Panc1 (cell line): ENCODE data around the gene SYT1. TPM values are rescaled to one million over a fixed set of nuclear protein-coding genes. Genes with fewer than 3 reads are reported as not detected.

Source experiments
- ATAC-seq: fragments of 200-7000 bp; cut with Tn5 transposase; 2 replicates; pipeline ENCODE4 v1.9.1; 2020; ENCODE audit warnings: mild to moderate bottlenecking, moderate library complexity
- Bru-seq: library from RNA; stranded (reverse); fragments of 400-500 nt; gene quantifications from one replicate; lab custom pipeline; 2021; lab: Mats Ljungman, UMichigan
- BruChase-seq, 2 experiments: library from RNA; stranded (reverse); fragments of 400-500 nt; gene quantifications; one replicate each; lab custom pipeline; 2021; lab: Mats Ljungman, UMichigan
- BruUV-seq: library from RNA; stranded (reverse); fragments of 400-500 nt; replicated peaks from 2 replicates; lab custom pipeline; 2021; lab: Mats Ljungman, UMichigan
- CTCF ChIA-PET: fragments of 300-600 bp; sonication (Branson Sonifier 250); formaldehyde crosslinking; loops from one replicate; lab custom pipeline; 2022; ENCODE audit warnings: antibody characterized with exemption; lab: Charles Lee
- POLR2A ChIA-PET: fragments of 300-600 bp; sonication (Branson Sonifier 250); formaldehyde crosslinking; loops from one replicate; lab custom pipeline; 2022; ENCODE audit warnings: antibody characterized with exemption; lab: Charles Lee
- DNase-seq: peaks from one replicate; pipeline ENCODE4 v3.0.0-alpha.2; 2010; ENCODE audit warnings: low read depth, low spot score
- H3K27ac ChIP-seq: 2 replicates; pipeline ENCODE4 v1.5.1; 2011; ENCODE audit warnings: mild to moderate bottlenecking, low read length, inconsistent platforms
- H3K27me3 ChIP-seq: fragments of 200-500 bp; sonication (Bioruptor generic); 2 replicates; pipeline ENCODE4 v1.6.0; 2014; ENCODE audit warnings: low read length, inconsistent platforms; ENCODE audit not compliant: control insufficient read depth, insufficient read depth
- H3K36me3 ChIP-seq: fragments of 200-500 bp; sonication (Bioruptor generic); 2 replicates; pipeline ENCODE4 v1.5.1; 2014; ENCODE audit warnings: inconsistent platforms, mild to moderate bottlenecking, low read length, moderate library complexity; ENCODE audit not compliant: control insufficient read depth, insufficient read depth
- H3K4me1 ChIP-seq: 2 replicates; pipeline ENCODE4 v1.5.1; 2011; ENCODE audit warnings: inconsistent platforms, mild to moderate bottlenecking, low read length, moderate library complexity; ENCODE audit not compliant: control insufficient read depth, insufficient read depth
- H3K4me3 ChIP-seq, 2 experiments: 2 replicates each; pipeline ENCODE4 v1.5.1; 2011 to 2012; ENCODE audit warnings: low read depth in 2 of 2, low read length in 2 of 2, mild to moderate bottlenecking in 2 of 2, inconsistent platforms in 1 of 2, moderate library complexity in 1 of 2
- H3K9me3 ChIP-seq: fragments of 200-500 bp; sonication (Bioruptor generic); 2 replicates; pipeline ENCODE4 v1.5.1; 2014; ENCODE audit warnings: low read depth, mild to moderate bottlenecking, inconsistent platforms, low read length, moderate library complexity; ENCODE audit not compliant: control insufficient read depth, insufficient read depth
- CTCF ChIP-seq: fragments of 450-650 bp; IDR thresholded peaks from 2 replicates; pipeline ENCODE4 v1.5.1; 2017; ENCODE audit warnings: mild to moderate bottlenecking
- POLR2AphosphoS5 ChIP-seq: IDR thresholded peaks from 2 replicates; pipeline ENCODE4 v1.6.1; 2012; ENCODE audit warnings: mild to moderate bottlenecking, low read depth, low read length, moderate library complexity
- REST ChIP-seq, 2 experiments: IDR thresholded peaks; 2 replicates each; pipeline ENCODE4 v1.6.1; 2011 to 2012; ENCODE audit warnings: low read depth in 2 of 2, control low read depth in 1 of 2, low read length in 1 of 2, mild to moderate bottlenecking in 1 of 2, moderate library complexity in 1 of 2; ENCODE audit not compliant: insufficient read depth in 1 of 2
- SIN3A ChIP-seq: IDR thresholded peaks from 2 replicates; pipeline ENCODE4 v1.6.1; 2012; ENCODE audit warnings: low read depth, mild to moderate bottlenecking, low read length, moderate library complexity, borderline replicate concordance; ENCODE audit not compliant: insufficient read depth
- TCF7L2 ChIP-seq: IDR thresholded peaks from 2 replicates; pipeline ENCODE4 v1.6.1; 2011; ENCODE audit warnings: mild to moderate bottlenecking, low read depth, low read length, inconsistent platforms
- in situ Hi-C: cut with HindIII; loops from 2 replicates; pipeline ENCODE4 v1.10.0; 2016; ENCODE audit warnings: low sequenced_read_pairs, low pct_unique_long_range_greater_than_20kb
- intact Hi-C: fragments of 100-400 bp; cut with micrococcal nuclease; formaldehyde crosslinking; loops from one replicate; pipeline ENCODE4 v1.10.0; 2022; ENCODE audit not compliant: unreplicated experiment
- long read RNA-seq: library from polyadenylated mRNA; unstranded; transcript quantifications from one replicate; pipeline ENCODE4 v2.0.0, GENCODE V29; 2021; ENCODE audit not compliant: unreplicated experiment
- polyA plus RNA-seq: library from polyadenylated mRNA; unstranded; fragments of >200 nt; gene quantifications from one replicate; pipeline ENCODE4 v1.2.1, GENCODE V29; 2012; ENCODE audit warnings: missing spikeins; ENCODE audit not compliant: insufficient read length
- total RNA-seq: library from RNA; stranded (reverse); gene quantifications from one replicate; pipeline ENCODE4 v1.2.1, GENCODE V29; 2021; ENCODE audit not compliant: unreplicated experiment

Gene SYT1
- total RNA-seq: 3.0 TPM
- polyA plus RNA-seq: 1.1 TPM
- Bru-seq, nascent RNA: percentile 47 among the genes with signal in this experiment
- BruChase-seq, experiment 1, labeled RNA remaining after a 2-hour chase: percentile 38 among the genes with signal in this experiment
- percentile 34 among the genes with signal in this experiment for BruChase-seq, experiment 2, labeled RNA remaining after a 6-hour chase
- long read RNA-seq, partial matches to known transcripts: 0 of 1 reads
- long read RNA-seq, other reads (novel, unspliced or antisense): 1 of 1 reads

- H3K4me1 ChIP-seq: peaks cover 5% of the 10 kb centered on the region
- peak; percentile 92 for ATAC-seq
- H3K27ac ChIP-seq: peak within 1 kb of the TSS; percentile 39; the same call in 1 of the 2 replicates
- H3K4me3 ChIP-seq: peak within 1 kb of the TSS; percentile 78 to 92
- no peaks in the 10 kb centered on the region for H3K9me3 ChIP-seq
- CTCF ChIA-PET: interaction anchor here (0.5 to 0.7 kb wide), 4 partner anchors 107 to 397 kb away, joined by 3 to 11 read pairs (median 4); no protein-coding TSS in a partner anchor
- H3K36me3 ChIP-seq: no peaks in the 10 kb centered on the region
- in situ Hi-C loops: no loop called here
- TF ChIP-seq REST (IDR thresholded peaks at IDR 0.05; ENCODE audit: insufficient read depth in 1 of 2, low read depth in 2 of 2, low read length in 1 of 2) (no peak), POLR2AphosphoS5 (no peak), TCF7L2 (no peak), CTCF (no peak), SIN3A (no peak)
- no peak for DNase-seq
- no TSS peak for BruUV-seq
- POLR2A ChIA-PET: interaction anchor here (0.5 to 0.6 kb wide), 4 partner anchors 55 to 358 kb away, joined by 3 to 8 read pairs (median 4); no protein-coding TSS in a partner anchor
- peaks cover 5% of the 10 kb centered on the region; the same call in 1 of the 2 replicates for H3K27me3 ChIP-seq
- intact Hi-C loops: no loop called here
Observed at GRCh38 chr12:78864403-78864869, at the start of gene SYT1. Gene SYT1, plus strand, starts transcription at chr12:78864774.

- H3K27me3 ChIP-seq: no peaks in the 10 kb centered on the region
- no TSS peak for BruUV-seq
- no peak overlapping the region for H3K27ac ChIP-seq
- H3K4me3 ChIP-seq: no peak overlapping the region
- H3K36me3 ChIP-seq: no peaks in the 10 kb centered on the region
- in situ Hi-C loops: no loop called here
- no peak for DNase-seq
- intact Hi-C loops: no loop called here
- no peak for ATAC-seq
- POLR2A ChIA-PET: no interaction called here
- no peaks in the 10 kb centered on the region for H3K4me1 ChIP-seq
- no peaks in the 10 kb centered on the region for H3K9me3 ChIP-seq
- CTCF ChIA-PET: no interaction called here
- TF ChIP-seq SIN3A (no peak), CTCF (no peak), TCF7L2 (no peak), REST (IDR thresholded peaks at IDR 0.05; ENCODE audit: insufficient read depth in 1 of 2, low read depth in 2 of 2, low read length in 1 of 2) (no peak), POLR2AphosphoS5 (no peak)
Observed at GRCh38 chr12:78818487-78818886, 46.1 kb upstream of the SYT1 start.
